ENCODE measurements around the gene IFNA16.

DNA sequence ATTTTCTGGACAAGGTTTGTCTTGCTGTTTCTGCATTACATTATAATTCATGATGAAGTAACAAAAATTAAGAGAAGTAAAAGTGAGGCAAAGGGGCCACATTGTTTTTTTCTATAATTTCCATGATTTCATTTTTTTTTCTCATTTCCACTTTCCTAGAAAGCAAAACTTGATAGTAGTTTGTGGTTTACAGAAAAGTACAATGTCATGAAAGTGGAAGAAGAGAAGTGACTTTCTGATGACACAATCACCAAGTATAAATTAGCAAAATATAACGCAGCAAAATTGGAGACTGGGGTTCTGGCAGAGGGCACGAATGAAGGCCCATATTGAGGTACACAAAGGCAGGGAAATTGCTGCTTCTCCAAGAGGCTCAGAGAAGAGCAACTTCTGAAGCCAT, 27.7 kb upstream of the IFNA16 start:
- TF ChIP-seq, protein P1, sequence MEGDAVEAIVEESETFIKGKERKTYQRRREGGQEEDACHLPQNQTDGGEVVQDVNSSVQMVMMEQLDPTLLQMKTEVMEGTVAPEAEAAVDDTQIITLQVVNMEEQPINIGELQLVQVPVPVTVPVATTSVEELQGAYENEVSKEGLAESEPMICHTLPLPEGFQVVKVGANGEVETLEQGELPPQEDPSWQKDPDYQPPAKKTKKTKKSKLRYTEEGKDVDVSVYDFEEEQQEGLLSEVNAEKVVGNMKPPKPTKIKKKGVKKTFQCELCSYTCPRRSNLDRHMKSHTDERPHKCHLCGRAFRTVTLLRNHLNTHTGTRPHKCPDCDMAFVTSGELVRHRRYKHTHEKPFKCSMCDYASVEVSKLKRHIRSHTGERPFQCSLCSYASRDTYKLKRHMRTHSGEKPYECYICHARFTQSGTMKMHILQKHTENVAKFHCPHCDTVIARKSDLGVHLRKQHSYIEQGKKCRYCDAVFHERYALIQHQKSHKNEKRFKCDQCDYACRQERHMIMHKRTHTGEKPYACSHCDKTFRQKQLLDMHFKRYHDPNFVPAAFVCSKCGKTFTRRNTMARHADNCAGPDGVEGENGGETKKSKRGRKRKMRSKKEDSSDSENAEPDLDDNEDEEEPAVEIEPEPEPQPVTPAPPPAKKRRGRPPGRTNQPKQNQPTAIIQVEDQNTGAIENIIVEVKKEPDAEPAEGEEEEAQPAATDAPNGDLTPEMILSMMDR (IDR thresholded peaks at IDR 0.05; ENCODE audit: poor library complexity) = no peak
- no peak for TF ChIP-seq EZH2 (IDR thresholded peaks at IDR 0.05; ENCODE audit: borderline replicate concordance)
